AG09319 (cell line): ENCODE measurements around the gene CHCHD6.

Experiments used
- DNase-seq: peaks from one replicate; pipeline ENCODE4 v3.0.0-alpha.2; 2010; ENCODE audit warnings: low read depth; ENCODE audit errors: extremely low read depth
- CTCF ChIP-seq: IDR thresholded peaks from 2 replicates; pipeline ENCODE4 v1.5.1; 2011; ENCODE audit warnings: low read depth, mild to moderate bottlenecking, inconsistent platforms, low read length, moderate library complexity

CHCHD6 gene

DNA sequence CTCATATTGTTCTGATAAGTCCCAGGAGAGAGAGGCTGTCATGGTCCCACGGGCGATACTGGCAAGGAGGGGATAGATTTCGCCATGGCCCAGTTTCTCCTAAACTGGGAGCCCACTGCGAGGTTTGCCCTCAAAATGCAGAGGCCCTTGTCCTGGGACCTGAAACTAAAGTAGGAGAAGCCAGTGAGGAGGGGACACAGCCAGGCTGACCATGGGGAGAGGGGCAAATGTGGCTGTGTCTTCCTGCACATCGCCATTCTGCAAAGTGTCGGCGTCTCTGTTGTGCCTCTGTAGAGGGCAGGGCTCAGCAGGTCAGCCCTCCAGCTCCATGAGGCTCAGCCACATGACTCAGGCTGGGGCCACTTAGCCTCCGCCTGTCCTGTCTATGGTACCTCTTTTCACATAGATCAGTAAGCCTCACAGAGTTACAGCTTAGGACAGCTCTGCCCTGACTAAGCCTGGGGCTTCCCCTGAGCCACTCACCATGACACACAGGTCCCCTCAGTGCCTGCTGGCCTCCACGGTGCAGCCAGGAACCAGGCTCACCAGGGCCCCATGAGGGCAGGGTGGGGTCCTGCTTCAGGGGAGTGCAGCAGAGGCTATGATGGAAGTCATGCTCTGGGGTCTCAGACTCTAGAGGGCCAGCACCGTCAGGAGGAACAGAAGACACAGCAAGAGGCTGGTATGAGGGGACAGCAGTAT lies 250.3 kb downstream of the CHCHD6 start:
- no peak for TF ChIP-seq CTCF
- no peak for DNase-seq

GRCh38 chr3:126955004-126955790 lies 251.2 kb downstream of the CHCHD6 start:
- DNase-seq, result no peak
- no peak for TF ChIP-seq CTCF

DNA sequence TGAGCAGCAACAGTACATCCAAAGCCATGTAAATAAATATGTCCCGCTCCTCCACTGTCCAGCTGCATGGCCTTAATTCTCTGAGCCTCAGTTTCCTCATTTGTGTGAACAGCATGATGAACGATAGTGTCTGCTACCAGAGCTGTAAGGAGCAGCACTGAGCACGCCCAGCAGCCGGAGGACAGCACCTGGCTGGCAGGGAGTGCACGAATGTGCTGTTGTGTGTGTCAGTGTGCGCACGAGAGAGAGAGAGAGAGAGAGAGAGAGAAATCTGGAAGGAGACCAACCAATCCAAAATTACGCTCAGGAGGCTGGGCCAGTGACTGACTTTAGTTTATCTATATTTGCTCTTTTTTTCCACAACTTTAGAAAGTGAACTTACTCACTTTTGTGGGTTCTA lies 252.3 kb downstream of the CHCHD6 start:
- no peak for DNase-seq
- no peak for TF ChIP-seq CTCF

DNA sequence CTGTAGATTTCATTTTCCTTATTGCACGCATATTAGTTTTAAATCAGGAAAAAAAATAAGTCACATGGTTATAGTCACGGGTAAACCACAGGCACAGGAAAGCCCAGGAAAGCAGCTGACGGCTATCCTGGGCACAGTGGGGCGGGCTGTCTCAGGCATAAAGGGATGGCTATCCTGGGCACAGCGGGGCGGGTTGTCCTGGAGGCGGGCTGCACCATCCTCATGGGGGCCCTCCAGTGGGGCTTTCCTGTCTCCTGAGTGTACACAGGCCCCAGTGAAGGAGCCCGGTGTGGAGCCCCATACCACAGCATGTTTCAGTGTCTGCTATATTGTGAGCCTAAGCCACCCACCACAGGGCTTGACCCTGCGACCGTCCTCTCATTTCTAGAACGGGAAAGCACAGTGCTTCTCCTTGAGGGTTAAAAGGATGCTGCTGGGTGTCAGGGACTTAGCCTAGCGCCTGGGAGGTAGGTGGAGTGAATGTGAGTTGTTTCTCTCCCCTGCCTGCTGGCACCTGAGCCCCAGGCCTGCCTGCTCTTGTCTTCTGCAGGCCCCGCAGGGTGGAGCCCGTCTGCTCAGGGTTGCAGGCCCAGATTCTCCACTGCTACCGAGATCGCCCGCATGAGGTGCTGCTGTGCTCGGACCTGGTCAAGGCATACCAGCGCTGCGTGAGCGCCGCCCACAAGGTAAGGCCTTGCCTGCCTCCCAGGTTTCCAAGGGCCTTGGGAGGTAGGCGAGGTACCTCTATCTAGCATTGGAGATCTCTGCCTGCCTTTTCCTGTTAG lies 253.0 kb downstream of the CHCHD6 start:
- DNase-seq, result no peak
- no peak for TF ChIP-seq CTCF

- no peak for TF ChIP-seq CTCF
- DNase-seq, result no peak
These were observed 254.0 kb downstream of the CHCHD6 start for GRCh38 chr3:126957776-126958637.

DNA sequence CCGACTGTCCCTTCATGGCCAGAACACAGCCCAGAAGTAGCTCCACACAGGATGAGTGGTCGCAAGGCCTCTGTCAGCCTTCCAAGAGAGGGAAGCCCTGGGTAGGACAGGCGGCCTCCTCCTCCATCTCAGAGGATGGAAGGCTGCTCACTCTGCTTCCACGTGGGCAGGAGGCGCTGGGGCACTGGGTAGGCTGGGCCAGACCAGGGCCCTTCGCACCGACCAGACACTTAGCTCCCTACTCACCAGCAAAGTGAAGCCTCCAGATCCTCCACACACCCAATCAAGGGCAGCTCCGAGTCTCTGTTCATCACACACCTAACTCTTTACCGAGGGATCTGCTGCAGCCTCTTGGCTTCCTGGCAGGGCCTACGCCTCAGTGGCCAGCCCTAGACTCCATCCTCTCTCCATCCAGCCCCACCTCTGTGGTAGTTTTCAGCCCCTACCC lies 254.6 kb downstream of the CHCHD6 start:
- TF ChIP-seq CTCF, result no peak
- no peak for DNase-seq
